ENCODE data around the gene SULF2.

DNA sequence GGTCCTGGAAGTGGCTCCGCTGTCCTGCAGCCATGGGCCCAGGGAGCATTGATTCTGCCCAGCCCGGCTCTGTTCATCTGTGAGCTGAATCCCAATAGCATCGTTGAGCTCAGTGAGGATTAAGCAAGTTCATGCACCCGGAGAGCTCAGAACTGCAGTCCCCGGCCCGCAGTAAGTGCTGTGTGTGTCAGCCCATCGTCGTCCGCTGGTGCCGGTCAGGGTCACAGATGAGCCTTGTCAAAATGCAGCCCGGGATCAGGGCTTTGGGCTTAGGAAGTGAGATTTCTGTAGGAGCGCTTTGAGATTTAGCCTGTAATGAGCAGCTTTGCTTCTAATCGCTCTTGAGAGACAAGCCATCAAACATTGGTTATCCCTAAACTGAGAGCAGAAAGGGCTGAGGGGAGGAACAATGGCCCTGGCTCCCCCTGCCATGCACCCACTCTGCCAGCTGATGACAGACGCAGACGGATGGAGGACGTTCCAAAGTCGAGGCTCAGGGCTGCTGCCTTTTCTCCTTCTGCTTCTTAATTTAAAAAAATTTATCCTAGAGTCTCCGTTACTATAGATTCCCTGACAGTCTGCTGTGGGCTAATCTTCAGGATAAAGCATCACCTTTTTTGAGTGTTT is 25.6 kb upstream of the SULF2 start:
- TF ChIP-seq, protein P1, sequence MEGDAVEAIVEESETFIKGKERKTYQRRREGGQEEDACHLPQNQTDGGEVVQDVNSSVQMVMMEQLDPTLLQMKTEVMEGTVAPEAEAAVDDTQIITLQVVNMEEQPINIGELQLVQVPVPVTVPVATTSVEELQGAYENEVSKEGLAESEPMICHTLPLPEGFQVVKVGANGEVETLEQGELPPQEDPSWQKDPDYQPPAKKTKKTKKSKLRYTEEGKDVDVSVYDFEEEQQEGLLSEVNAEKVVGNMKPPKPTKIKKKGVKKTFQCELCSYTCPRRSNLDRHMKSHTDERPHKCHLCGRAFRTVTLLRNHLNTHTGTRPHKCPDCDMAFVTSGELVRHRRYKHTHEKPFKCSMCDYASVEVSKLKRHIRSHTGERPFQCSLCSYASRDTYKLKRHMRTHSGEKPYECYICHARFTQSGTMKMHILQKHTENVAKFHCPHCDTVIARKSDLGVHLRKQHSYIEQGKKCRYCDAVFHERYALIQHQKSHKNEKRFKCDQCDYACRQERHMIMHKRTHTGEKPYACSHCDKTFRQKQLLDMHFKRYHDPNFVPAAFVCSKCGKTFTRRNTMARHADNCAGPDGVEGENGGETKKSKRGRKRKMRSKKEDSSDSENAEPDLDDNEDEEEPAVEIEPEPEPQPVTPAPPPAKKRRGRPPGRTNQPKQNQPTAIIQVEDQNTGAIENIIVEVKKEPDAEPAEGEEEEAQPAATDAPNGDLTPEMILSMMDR (IDR thresholded peaks at IDR 0.05): no peak
- TF ChIP-seq EZH2phosphoT487 (IDR thresholded peaks at IDR 0.05) (no peak), EZH2 (IDR thresholded peaks at IDR 0.05) (no peak)
